GM19099 (cell line): ENCODE measurements around the gene CRY2.

Experiments
- POLR2A ChIP-seq: IDR thresholded peaks from 3 replicates; pipeline ENCODE4 v1.6.1; 2011; ENCODE audit warnings: low read depth; ENCODE audit not compliant: insufficient read length; ENCODE audit errors: extremely low read depth

CRY2 gene

DNA sequence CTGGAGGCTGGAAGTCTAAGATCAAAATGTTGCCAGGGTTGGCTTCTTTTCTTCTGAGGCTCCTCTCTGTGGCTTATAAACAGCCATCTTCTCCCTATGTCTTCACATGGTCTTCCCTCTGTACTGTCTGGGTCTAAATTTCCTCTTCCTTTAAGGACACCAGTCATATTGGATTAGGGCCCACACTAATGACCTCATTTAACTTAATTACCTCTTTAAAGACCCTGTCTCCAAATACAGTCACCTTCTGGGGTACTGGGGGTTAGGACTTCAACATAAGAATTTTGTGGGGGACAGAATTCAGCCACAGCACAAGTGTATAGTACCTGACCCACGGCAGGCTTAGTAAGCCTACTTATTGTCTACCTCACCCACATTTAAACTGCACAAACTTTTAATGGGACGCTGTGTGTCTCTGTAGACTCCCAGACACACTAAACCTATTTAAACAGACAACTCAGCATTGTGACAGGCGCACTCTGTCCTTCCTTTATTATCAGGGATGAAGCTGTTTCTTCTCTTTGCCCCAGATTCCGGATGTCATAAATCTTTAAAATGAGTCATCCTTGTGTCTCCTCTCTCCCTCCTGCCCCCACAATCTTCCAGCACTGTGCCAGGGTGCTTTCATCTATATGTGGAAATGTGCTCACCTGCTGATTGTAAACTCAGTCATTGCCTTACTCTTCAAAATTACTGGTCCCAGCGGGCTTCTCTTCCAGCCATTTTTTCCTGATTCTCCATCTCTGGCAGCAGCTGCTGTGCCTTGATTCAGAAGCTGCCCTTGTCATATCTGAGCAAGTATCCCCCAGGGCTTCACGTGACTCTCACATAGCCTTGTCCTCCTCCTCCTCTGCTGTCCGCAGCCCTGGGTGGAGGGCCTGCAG, 32.8 kb downstream of the CRY2 start:
- TF ChIP-seq POLR2A = no peak

DNA sequence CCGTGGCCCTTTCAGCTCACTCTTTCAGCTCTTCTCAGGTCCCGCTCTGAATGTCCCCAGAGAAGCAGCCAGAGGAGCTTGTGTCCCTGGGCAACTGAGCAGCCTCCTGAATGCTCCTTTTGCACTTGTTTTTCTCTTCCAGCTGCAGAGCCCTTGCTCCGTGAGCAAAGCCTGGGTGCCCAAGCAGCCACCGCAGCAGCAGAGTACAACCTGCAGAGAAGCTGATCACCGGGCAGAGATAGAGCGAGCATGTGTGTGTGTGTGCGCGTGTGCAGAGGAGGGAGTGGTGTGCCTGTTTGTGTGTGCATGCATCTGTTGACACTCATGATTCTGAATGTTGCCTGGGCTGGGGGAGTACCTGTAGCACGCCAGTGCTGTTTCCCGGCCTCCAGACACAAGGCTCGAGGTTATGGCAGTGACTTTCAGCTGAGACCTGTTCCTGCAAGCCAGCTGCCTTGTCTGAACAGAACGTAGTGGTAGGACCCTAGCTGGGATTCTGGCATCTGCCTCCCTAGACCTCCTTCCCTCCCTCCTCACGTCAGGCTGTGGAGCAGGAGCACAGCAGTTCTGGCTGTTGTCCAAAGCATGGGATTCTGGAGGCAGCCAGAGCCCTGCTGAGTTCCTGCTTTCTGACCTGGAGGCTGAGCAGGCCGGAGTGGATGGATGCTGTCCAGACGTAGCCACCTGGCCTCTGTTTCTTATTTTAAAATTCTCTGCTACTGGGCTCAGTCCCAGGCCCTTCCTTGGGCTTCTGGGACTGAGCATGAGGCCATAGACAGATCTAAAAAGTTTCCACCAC, 33.7 kb downstream of the CRY2 start:
- no peak for TF ChIP-seq POLR2A

DNA sequence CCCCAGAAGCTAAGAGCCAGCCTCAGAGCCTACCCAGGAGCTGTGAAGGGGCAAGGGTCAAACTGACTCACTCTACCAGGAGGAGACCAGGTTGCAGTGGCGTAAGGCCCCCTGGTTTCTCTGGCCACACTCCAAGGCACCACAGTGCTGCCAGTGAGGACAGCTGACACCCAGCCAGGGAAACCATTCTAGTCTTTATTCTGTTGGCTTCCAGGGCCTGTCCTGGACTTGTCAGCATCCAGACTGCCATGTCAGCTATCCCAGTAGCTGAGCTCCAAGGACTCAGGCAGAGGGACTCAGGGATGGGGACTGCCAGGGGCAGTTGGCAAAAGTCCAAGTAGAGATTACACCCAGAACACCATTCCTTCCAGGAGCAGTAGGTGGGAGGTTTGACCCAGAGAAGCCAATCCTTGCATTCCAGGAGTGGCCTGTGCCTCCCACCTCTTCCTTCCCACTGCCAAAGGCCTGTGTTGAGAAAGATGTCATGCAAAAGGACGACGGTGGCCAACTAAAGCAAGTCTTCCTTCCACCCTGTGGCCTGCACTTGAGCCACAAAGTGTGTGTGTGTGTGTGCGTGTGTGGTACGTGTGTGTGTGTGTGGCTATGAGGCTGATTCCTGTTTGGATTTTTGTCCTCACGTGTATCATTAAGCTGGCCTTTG, 34.6 kb downstream of the CRY2 start:
- no peak for TF ChIP-seq POLR2A

DNA sequence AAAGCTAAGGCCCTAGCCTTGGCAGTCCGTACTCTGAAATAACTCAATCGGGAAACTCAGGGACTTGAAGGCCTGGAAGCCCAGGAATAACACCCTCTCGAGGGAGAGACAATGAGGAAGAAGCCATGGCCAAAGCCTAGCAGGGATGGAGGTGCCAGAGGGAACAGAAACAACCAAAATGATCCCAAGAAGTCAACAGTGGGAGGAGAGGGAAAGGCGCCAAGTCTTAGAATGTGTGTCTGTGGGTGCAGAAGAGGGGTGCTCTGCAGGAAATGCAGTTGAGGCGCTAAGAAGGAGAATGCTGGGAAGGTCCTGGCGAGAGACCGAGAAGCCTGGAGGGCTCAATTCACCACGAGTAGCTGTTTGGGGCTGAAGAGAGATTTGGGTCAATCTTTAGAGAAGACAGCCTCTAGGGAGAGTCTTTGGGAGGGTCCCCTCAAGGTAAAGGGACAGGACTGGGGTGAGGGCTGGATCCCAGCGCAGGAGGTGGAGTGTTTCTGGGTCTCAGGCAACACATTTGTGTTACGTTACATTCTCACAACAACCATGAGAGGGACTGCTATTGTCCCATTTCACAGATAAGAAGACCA, 37.4 kb downstream of the CRY2 start:
- TF ChIP-seq POLR2A = no peak

DNA sequence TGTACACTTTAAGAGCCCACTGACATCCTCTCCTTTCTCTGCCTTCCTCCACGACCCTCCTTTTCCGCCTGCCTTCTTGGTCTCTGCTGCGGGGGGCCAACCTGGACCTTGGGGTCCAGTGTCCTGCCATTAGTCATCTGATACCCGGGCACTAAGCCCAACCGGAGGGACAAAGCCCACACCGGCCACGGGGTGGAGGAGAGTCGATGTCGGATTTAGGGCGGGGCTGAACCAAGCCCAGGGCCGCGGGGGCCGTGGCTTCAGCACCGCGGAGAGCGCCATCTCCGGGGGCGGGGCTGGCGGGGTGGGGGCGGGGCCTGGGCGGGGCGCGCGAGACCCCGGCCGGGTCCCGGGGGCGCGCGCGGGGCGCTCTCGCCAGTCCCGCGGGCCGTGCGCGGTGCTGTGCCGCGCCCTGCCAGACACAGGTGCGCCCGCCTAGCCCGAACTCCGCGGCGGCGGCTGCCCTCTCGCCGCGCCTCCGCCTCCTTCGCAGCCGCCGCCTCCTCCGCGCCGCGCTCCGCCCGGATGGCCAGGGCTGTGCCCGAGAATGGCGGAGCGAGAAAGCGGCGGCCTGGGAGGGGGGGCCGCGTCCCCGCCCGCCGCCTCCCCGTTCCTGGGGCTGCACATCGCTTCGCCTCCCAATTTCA, 38.1 kb downstream of the CRY2 start, which contains the start of gene MAPK8IP1:
Gene MAPK8IP1 (plus strand): TSS at position 378 of the 647 bp plus-strand sequence. CDS start 170 bp downstream, at position 548.
- no peak for TF ChIP-seq POLR2A

DNA sequence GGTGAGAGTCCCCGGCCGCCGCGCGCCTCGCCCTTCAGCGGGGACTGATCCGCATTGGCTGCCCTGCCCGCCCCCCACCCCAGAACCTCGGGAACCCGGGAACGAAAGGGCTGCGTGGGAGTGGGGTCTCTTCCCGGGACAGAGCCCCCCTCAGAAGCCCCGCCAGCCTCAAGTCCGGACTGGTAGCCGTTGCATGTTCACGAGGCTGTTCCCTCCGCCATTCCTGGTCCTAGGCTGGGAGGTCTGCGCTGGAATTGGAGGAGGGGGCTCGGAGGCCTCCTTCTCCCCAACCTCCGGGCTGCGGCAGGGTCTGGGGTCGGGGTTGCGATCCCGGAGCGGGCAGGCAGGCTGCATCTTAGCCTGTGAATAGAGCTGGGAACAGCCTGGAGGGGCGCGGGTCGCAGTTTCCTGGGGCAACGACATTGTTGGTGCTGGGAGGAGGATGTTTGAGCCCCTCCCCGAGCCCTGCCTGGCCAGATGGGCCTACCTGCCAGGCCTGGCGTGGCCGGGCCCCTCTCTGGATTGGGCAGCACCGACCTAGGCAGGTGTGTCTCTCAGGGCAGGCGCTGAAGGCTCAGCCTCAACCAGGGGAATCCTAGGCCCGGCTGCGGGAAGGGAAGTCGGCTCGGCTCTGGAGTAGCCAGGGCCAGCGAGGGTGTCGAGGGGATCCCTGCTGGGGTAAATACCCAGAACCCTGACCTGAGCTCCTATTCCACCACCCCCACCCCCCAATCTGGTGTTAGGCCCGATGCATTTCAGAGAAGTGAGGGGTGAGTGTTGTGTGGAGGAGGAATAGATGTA, 38.8 kb downstream of the CRY2 start:
- no peak for TF ChIP-seq POLR2A

DNA sequence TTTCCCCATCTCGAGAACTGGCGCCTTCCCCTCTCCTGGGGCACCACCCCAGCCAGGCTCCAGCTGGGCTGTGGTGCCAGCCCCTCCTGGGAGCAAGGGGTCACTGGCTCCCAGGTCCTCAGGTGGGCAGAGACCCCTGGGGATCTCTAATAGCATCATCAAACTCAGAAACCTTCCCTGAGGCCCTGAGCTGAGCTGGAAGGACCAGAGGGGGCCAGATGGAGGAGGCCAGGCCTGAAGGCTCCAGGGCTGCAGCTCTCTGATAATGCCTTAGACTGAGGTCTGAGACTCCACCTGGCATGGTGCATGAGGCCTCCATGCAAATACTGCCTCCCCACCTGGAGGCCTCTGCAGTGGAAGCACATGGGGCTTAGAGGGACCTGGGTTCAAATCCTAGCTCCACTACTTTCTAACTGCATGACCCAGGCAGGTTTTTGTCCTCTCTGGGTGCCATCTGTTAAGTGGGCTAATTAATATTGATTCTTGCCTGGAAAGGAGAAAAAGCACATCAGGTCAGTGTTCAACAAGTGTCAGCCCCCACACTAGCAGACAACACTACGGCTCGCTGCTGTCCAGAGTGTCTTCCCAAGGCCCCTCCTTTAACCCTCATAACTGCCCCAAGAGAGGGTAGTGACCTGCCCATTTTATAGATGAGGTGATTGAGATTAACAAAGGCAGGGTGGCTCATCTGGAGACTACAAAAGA, 39.7 kb downstream of the CRY2 start:
- TF ChIP-seq POLR2A = no peak

DNA sequence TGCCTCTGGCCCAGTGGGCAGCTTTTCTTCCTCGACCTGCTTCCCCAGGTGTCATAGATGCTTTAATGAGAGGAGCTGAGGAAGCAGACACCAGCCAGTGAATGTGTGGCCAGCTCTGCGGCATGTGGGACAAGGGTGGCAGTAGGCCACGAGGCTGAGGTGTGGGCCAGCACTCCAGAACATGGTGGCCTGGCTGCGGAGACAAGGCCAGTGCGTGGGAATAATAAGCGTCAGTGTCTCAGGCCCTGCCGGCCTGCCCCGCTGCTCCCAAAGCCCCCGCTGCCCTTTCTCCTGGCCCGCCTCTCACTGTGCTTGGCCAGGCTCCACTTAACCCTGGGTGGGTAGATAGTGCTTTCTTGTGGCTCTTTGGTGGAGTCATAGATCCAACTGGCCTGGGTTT, 40.3 kb downstream of the CRY2 start:
- TF ChIP-seq POLR2A = no peak

DNA sequence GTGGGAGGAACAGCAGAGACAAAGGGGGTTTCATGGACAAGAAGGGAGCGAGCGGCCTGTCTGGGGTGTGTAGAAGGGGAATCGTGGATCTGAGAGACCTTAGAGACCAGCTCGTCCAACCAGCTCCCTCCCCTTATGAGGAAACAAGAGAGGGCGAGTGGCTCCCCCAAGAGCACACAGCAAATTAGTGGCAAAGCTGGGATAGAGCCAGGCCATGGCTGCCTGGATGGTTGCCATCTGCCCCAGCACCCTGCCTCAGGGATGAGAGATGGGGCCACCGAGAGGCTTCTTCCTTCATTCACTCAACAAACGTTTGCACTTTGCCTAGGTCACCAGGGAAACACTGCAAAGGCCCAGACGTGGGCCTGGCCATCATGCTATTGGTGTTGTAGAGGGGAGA, 42.3 kb downstream of the CRY2 start:
- TF ChIP-seq POLR2A = no peak

DNA sequence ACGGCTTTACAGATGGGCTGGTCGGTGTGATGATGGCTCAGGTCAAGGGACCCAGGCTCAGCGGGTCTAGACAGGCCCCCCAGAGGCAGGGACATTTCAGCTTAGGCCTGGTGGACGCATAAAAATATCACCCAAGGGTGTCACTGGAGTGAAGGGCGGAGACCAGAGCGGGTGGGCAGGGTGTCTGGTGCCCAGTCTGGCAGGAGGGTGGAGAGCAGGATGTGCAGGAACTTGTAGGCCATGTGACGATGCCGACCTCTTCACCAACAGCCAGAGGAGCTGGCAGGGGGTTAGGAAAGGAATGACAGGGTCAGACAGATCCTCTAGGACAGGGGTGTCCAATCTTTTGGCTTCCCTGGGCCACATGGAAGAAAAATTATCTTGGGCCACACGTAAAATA, 42.7 kb downstream of the CRY2 start:
- TF ChIP-seq POLR2A = no peak

DNA sequence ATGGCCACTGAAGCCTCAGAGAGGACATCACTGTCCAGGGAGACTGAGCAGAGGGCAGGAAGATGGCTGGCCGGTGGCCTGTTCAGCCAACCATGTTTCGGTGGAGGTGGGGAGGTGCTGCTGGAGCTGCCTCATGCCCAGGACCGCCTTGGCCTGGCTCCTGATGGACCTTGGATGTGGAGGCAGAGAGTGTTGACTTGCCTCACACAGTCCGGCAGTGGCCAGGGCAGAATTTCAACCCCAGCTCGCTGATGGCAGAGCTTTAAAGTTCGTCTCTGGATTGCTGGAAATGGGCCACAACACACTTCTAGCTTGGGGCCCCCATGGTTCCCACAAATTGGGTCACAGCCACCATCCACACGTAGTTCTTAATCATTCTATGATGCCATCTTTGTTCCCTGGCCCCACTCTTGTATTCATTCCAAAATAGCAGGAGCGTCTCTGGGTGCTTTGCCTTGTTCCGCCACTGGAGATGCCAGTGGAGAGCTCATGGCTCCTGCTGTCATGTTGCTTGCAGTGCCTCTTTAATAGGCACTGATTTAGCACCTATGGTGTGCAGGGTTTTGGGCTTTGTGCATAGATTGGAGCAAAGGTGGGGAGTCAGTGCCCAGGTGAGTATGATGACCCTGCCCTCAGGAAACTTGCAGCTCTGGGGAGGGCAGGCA, 43.7 kb downstream of the CRY2 start:
- TF ChIP-seq POLR2A = no peak

DNA sequence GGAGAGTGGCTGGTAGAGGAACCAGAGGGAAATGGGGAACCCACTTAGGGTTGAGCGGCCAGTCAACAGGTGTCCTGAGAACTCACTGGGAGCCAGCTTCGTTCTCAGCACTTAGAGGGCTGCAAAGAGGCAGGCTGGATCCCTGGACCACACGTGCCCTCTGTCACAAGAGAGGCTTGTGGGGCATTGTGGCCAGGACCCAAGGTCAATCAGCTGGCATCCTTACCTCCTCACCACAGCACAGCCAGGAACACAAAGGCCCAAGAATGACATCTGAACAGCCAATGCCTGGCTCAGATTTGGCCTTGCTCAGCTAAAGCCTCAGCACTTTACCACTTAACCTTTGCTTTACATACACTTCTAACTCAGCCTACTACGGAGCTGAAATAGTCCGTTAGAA, 45.6 kb downstream of the CRY2 start:
- TF ChIP-seq POLR2A = no peak
